VCaP (cell line): ENCODE measurements around the gene UBQLN1.
A peak's percentile ranks its signal among the peaks of the same experiment; 100 is the strongest.

ENCODE experiments used
- H3K27ac ChIP-seq: fragments of 450-650 bp; 2 replicates; pipeline ENCODE4 v1.5.1; 2017
- TF ChIP-seq, protein P1 (sequence below): fragments of 450-650 bp; conservative IDR thresholded peaks from 2 replicates; pipeline ENCODE4 v1.5.1; 2017; ENCODE audit warnings: mild to moderate bottlenecking, moderate library complexity

UBQLN1 gene

GRCh38 chr9:83633676-83634075 lies 74.1 kb downstream of the UBQLN1 start:
- no peak overlapping the region for H3K27ac ChIP-seq

DNA sequence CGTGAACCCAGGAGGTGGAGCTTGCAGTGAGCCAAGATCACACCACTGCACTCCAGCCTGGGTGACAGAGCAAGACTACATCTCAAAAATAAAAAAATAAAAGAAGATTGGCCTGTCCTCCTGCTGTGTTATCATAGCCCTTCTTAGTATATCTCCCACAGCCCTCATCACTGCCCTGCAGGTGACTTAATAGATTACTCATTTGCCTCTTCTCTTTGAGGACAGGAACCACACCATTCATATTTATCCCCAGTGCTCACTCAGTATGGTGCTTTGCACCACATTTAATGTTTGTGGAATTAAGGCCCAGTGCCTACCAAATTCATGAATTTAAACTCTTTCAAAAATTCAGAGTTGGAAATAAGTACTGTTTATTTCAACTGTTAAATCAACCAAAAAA lies 74.5 kb downstream of the UBQLN1 start:
- H3K27ac ChIP-seq, result no peak overlapping the region
- TF ChIP-seq, protein P1, sequence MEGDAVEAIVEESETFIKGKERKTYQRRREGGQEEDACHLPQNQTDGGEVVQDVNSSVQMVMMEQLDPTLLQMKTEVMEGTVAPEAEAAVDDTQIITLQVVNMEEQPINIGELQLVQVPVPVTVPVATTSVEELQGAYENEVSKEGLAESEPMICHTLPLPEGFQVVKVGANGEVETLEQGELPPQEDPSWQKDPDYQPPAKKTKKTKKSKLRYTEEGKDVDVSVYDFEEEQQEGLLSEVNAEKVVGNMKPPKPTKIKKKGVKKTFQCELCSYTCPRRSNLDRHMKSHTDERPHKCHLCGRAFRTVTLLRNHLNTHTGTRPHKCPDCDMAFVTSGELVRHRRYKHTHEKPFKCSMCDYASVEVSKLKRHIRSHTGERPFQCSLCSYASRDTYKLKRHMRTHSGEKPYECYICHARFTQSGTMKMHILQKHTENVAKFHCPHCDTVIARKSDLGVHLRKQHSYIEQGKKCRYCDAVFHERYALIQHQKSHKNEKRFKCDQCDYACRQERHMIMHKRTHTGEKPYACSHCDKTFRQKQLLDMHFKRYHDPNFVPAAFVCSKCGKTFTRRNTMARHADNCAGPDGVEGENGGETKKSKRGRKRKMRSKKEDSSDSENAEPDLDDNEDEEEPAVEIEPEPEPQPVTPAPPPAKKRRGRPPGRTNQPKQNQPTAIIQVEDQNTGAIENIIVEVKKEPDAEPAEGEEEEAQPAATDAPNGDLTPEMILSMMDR, result no peak

More at GRCh38 chr9:83633676-83634075, 74.1 kb downstream of the UBQLN1 start:
- TF ChIP-seq, protein P1, result no peak

GRCh38 chr9:83630938-83631457 lies 76.8 kb downstream of the UBQLN1 start:
- TF ChIP-seq, protein P1, result no peak
- H3K27ac ChIP-seq, result no peak overlapping the region

DNA sequence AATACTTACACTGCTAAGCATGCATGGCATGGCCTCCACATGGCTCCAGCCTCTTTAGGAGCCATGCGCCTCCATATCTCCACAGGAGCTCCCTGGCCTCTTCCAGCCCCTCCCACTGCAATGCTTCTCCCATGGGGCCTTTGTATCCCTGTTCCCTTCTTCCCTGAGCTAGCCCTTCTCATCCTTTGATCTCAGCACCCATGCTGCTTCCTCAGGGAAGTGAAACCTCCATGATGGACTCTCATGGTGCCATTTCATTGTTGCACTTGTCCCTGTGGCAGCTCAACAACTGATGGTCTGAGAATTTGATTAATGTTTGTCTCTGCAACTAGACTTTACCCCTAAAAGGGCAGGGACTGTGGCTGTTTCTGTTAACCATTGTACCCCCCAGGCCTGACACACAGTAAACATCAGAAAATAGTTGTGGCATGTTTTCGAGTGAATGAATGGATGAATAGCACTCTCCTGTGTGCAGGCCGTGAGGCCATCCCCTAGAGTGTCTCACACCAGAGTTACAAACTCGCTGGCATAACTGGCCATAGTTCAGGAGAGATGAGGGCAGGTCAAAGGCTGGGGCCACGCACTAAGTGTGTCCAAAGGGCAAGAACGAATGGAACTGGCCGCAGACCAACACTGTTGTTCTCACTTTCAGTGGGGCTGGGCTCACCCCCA lies 78.2 kb downstream of the UBQLN1 start:
- TF ChIP-seq, protein P1, result no peak
- H3K27ac ChIP-seq, result no peak overlapping the region

GRCh38 chr9:83628540-83628939 lies 79.2 kb downstream of the UBQLN1 start:
- TF ChIP-seq, protein P1, result no peak
- no peak overlapping the region for H3K27ac ChIP-seq

GRCh38 chr9:83625178-83625577 lies 82.6 kb downstream of the UBQLN1 start:
- H3K27ac ChIP-seq, result no peak overlapping the region

GRCh38 chr9:83623679-83624076 lies 84.1 kb downstream of the UBQLN1 start:
- peak overlapping the region; percentile 95 for H3K27ac ChIP-seq
- TF ChIP-seq, protein P1, result no peak

More at GRCh38 chr9:83625178-83625577, 82.6 kb downstream of the UBQLN1 start:
- TF ChIP-seq, protein P1, result no peak
